HG02870 (cell line): Measurements from ENCODE around the gene GPR162.

Source experiments
- ATAC-seq: cut with Tn5 transposase; IDR thresholded peaks from one replicate; pipeline ENCODE4 v1.9.1; 2021; ENCODE audit warnings: mild to moderate bottlenecking, moderate library complexity; ENCODE audit not compliant: unreplicated experiment

The GPR162 gene

DNA sequence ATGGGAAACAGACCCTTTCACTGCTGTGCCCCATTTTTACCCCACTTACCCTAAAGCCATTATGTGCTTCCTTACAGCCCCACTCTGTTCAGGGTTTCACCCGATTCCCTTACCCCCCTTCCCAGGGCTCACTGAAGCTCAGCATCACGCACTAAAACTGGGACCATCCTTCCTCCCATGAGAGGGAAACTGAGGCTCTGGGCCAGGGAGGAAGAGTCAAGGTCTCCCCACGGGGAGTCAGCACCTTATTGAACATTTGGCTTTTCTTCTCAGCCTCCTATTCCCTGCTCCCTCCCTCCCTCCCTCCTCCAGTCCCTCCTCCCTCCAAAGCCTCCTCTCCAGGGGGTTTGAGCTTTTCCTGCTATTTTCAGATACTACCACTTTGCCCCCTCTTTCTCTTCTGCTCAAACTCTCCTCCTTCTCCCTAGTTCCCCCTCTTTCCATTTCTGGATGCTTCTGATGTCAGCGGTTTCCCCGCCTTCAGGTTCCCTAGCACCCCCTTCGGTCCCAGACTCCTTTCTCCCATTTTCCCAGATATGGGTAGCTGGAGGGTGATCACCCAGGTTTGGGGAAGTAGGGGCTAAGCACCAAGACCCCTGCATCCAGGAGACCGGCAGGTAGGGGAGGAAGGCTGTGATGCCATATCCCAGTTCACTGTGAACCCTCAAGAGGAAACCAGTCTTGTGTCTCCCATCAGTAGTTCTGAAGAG lies 960 bp downstream of the GPR162 start:
- ATAC-seq = no peak

DNA sequence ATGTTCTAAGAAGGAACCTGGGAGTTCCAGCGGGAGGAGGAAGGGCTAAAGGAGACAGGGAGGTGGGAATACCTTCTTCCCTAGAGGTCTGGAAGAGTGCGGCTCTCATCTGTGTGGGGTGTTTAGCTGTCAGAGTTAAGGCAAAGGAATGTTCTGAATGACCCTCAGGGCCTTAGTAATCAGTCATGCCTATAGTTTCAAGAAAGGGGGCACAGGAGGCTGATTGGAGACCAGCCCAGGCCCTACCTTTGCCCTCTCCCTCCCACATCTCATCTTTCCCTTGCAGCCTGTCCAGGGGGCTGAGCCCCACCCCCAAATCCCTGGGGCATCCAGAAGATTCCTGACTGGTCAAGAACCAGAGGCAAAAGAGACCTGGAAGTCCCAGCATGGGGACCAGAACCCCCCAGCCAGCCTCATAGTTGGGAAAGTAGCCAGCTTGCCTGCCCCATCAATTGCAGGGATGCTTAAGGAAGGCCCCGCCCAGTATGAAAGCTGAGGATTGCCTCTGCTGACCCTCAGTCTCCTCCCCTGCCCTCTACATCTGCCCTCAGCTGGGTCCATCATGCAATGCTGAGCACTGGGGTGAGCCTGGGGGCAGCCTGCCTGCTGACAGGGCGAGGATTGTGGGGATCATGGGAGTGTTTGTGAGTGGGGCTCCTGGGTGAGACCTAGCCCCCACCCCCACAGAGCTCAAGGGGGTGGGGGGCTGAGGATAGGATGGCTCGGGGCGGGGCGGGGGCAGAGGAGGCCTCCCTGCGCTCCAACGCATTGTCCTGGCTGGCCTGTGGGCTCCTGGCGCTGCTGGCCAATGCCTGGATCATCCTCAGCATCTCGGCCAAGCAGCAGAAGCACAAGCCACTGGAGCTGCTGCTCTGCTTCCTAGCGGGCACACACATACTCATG lies 1.8 kb downstream of the GPR162 start:
- no peak for ATAC-seq

DNA sequence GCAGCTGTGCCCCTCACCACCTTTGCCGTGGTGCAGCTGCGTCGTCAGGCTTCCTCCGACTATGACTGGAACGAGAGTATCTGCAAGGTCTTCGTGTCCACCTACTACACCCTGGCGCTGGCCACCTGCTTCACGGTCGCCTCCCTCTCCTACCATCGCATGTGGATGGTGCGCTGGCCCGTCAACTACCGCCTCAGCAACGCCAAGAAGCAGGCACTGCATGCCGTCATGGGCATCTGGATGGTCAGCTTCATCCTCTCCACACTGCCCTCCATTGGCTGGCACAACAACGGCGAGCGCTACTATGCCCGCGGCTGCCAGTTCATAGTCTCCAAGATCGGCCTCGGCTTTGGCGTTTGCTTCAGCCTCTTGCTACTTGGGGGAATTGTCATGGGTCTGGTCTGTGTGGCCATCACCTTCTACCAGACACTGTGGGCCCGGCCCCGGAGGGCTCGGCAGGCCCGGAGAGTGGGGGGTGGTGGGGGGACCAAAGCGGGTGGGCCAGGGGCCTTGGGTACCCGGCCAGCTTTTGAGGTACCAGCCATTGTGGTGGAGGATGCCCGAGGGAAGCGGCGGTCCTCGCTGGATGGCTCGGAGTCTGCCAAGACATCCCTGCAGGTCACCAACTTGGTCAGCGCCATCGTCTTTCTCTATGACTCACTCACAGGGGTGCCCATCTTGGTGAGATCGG lies 2.6 kb downstream of the GPR162 start:
- no peak for ATAC-seq

DNA sequence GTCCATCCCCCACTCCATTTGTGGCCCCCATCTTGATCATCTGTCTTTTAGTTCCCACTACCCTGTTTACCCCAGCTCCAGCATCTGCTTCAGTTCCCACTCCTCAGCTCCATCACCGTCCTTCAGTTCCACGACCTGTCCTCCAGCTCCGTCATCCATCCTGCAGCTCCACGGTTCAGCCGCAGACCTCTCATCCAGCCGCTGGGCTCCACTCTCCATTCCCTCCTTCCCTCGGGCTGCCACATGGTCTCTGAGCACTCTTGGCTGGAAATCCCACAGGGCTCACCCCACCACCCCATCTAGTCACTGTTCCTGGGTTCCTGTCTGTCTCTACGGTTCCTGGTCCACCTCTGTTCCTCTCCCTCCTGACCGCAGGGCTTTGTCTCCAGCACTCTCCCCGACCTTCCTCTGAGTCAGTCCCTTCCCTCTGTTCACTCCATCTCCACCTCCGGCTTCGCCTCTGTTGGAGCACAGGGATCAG lies 3.3 kb downstream of the GPR162 start:
- no peak for ATAC-seq

DNA sequence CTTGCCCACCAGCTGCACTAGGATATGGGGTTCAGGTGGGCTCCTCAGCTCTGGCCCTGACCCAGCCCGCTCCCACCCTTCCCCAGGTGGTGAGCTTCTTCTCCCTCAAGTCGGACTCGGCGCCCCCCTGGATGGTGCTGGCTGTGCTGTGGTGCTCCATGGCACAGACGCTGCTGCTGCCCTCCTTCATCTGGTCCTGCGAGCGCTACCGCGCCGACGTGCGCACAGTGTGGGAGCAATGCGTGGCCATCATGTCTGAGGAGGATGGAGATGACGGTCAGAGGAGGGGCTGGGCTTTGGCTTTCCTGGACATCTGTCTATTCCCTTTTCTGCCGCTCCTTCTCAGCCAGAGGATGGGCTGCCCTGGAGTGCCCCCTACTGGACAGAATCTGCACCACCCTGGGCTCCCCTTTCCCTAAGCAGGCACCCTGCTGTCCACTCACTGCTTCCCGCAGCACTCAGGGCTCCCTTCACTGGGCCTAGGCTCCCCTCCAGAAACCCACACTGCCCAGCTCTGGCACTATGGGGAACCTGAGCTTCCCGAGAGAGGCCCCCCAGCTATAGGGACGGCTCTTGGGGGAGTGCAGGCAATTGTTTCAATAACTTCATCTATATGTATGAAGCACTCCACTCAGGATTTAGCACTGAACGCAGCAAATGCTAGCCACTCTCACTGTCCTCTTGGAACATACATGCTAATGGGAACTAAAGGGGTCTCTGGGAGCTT lies 3.9 kb downstream of the GPR162 start:
- ATAC-seq = no peak

DNA sequence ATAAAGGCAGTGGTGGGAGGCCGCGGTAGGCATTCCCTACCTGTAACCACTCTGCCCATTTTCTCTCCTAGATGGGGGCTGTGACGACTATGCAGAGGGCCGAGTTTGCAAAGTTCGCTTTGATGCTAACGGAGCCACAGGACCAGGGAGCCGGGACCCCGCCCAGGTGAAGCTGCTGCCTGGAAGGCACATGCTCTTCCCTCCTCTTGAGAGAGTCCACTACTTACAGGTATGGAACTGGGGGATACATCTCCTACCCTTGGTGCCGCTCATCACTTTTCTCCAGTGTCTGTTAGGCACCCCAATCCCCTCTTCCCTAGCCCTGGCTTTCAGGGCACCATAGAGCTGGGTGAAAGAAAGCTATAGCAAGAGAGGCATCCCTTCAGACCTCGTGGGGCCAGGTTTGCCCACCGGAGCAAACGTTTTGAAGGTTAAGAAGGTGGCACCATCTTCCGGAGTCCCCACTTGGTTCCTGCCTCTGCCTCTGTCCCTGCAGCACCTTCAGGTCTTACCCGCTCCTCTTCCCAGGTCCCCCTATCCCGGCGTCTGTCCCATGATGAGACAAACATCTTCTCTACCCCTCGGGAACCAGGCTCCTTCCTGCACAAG lies 4.6 kb downstream of the GPR162 start:
- ATAC-seq = no peak

DNA sequence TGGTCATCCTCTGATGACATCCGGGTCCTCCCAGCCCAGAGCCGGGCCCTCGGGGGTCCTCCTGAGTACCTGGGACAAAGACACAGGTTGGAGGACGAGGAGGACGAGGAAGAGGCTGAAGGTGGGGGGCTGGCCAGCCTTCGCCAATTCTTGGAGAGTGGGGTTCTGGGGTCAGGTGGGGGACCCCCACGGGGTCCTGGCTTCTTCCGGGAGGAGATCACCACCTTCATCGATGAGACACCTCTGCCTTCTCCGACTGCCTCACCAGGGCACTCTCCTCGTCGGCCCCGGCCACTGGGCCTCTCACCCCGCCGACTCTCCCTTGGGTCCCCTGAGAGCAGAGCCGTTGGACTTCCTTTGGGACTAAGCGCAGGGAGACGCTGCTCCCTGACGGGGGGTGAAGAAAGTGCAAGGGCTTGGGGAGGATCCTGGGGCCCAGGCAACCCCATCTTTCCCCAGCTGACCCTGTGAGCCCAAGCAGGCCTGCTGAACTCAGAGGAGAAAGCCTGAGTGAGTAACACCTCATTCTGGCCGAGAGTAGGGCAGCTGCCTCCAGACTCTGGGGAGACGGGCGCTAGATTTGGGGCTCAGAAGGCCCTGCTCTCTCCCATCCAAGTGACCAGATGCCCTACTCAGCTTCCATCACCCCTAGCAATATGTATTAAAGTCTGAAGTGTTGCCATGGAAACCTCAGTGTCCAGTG lies 5.3 kb downstream of the GPR162 start:
- ATAC-seq = no peak

DNA sequence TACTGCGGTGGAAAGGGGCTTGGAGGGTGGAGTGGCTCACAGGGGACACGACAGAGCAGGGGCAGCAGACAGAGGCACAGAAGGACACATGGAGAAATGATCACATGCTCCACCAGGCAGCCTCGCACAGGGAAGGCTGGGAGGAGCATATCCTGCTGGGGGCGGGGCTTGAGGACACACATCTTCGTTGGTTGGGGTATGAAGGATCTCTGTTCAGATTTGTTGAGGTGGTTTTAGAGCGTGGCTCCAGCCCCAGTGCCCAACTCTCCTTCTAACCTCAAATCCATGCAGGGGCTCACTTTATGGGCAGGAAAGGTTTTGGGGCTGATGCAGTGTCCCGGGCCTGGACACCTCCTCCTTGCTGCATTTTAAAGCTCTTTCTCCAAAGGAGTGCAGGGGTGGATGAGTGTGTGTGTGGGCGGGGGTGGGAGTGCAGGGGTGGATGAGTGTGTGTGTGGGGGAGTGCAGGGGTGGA lies 5.9 kb downstream of the GPR162 start:
- no peak for ATAC-seq

DNA sequence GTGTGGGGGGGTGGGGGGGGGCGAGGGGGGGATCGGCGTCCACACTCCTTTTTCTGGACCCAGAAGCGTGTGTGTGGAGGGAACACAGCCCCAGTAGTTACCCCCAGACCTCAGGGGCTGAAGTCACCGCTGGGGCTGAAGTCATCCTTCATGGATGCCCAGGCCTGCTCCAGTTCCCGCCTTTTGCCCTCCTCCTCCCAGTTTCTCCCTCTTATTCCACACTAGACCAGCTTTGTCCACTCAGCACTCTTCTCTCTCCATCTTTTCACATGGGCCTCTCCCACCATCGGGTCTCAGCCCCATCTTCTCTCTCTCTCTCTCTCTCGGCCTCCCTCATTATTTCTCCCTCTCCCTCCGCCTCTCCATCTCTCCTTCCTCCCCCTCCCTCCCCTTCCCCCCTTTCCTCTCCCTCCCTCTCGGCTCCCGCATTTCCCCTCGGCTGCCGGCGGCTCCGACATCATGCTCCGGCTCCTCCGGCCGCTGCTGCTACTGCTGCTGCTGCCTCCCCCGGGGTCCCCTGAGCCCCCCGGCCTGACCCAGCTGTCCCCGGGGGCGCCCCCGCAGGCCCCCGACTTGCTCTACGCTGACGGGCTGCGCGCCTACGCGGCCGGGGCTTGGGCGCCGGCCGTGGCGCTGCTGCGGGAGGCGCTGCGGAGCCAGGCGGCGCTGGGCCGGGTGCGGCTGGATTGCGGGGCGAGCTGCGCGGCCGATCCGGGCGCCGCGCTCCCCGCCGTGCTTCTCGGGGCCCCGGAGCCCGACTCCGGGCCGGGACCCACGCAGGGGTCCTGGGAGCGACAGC lies 6.6 kb downstream of the GPR162 start, which contains the start of gene P3H3:
P3H3 (plus strand) TSS at position 426 of the 799 bp plus-strand sequence; CDS start at position 460, 34 bp downstream.
- ATAC-seq = no peak

DNA sequence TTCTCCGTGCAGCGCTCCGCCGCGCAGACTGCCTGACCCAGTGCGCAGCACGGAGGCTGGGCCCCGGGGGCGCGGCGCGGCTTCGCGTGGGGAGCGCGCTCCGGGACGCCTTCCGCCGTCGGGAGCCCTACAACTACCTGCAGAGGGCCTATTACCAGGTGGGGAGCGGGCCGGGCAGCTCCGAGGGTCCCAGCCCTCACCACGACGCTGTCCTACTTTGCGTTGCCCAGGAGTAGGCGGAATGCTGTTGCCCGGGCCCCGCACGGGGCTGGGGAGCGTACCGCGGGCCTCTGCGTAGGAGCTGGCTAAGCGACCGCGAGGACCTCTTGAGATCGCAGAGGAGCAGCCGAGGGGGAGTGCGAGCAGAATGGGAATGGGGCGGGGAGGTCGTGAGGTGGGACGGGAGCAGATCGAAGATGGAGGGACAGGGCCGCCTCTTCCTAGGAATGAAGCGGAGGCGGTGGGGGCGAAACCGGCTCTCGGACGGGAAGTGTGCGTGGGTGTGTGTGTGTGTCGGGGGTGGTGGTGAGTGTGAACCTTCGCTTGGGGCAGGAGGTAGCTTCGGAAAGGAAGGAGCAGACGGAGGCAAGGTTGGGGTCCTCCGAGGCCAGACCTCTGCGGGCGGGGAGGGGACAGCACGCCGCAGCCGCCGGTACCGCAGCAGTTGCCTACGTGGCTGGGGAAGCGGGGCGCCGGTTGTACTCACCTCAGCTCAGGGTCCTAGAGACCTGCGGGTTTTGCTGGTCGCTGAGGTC lies 7.3 kb downstream of the GPR162 start:
- ATAC-seq = no peak

DNA sequence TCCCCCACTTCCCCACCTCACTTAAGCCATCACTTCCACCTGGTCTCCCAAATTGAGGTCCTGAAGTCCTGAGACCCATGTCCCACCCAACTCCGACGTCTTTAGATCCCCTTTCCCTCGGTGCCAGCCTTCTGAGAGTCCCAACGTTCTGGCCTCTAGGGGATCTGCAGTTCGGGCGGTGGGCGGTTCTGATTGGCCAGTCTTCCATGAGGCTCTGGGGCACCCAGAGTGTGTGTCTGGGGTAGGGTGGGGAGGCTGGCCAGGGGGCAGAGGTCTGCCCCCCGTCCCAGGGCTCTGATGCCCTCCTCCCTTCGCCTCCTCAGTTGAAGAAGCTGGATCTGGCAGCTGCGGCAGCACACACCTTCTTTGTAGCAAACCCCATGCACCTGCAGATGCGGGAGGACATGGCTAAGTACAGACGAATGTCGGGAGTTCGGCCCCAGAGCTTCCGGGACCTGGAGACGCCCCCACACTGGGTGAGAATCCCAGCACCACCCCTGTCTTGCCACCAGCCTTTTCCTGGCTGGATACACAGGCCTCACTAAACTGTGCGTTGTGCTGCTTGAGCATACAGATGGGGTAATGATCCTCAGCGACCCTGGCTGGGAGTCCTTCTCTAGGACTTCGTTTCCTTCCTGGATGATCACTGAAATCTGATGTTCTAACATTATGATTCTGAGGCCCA lies 8.1 kb downstream of the GPR162 start:
- ATAC-seq = no peak

DNA sequence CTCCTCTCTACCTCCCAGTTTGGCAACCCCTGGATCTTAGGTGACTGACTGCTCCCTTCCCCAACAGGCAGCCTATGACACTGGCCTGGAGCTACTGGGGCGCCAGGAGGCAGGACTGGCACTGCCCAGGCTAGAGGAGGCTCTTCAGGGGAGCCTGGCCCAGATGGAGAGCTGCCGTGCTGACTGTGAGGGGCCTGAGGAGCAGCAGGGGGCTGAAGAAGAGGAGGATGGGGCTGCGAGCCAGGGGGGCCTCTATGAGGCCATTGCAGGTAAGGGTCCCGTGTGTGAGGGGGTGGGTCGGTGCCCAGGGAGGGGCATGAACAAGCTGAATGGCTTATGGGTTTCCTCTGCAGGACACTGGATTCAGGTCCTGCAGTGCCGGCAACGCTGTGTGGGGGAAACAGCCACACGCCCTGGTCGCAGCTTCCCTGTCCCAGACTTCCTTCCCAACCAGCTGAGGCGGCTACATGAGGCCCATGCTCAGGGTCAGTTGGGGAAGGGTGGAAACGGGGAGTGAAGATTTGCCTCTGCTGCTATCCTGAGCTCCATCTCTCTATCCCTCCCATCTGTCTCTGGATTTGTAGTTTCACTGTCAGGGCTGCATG lies 8.8 kb downstream of the GPR162 start:
- ATAC-seq = no peak

DNA sequence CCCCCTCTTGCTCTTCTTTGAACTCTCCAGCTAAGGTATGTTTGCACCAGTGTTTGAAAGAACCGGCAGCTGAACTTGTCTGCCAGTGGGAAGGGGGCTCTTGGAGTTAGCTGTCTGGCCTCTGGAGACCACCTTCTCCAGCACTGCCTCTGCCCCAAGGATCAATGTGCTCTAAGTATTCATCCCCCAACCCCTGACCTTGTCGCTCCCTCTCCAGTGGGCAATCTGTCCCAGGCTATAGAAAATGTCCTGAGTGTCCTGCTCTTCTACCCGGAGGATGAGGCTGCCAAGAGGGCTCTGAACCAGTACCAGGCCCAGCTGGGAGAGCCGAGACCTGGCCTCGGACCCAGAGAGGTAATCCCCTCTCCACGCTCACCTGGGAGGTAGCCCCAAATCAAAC lies 9.4 kb downstream of the GPR162 start:
- ATAC-seq = no peak

DNA sequence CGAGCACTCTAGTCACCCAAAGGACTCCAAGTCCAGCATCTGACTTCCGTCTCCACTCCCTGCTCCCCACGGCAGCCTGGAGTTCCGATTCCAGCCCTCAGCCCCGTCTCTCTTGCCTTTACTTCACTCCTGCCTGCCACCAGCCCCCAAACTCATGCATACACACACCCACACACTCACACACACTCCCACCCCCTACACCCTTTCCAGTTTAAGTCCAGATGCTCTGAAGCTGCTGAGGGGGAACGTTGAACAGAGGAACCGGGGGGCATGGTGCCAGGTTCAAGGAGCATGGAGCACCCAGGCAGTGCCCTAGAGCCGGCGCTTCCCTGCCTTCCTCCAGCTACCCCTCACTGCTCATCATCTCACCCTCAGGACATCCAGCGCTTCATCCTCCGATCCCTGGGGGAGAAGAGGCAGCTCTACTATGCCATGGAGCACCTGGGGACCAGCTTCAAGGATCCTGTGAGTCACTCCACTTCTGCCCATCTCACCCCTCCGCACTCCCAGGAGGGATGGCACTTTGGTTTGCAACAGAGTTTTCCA lies 9.9 kb downstream of the GPR162 start:
- no peak for ATAC-seq

DNA sequence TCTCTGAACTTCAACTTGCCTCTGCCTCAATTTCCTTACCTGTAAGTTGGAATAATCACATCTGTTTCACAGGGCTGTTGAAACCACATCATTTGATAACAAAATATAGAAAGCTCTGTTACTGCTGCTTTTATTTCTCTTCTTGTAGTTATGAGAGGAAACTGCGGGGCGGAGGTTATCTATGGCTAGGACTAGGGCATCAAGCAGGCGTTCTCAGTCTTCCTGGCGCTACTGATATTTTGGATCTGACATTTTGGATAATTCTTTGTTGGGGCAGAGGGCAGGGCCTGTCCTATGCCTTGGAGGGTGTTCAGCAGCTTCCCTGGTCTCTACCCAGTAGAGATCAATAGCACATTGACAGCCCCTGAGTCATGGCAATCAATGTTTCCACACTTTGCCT lies 10.5 kb downstream of the GPR162 start:
- ATAC-seq = no peak

DNA sequence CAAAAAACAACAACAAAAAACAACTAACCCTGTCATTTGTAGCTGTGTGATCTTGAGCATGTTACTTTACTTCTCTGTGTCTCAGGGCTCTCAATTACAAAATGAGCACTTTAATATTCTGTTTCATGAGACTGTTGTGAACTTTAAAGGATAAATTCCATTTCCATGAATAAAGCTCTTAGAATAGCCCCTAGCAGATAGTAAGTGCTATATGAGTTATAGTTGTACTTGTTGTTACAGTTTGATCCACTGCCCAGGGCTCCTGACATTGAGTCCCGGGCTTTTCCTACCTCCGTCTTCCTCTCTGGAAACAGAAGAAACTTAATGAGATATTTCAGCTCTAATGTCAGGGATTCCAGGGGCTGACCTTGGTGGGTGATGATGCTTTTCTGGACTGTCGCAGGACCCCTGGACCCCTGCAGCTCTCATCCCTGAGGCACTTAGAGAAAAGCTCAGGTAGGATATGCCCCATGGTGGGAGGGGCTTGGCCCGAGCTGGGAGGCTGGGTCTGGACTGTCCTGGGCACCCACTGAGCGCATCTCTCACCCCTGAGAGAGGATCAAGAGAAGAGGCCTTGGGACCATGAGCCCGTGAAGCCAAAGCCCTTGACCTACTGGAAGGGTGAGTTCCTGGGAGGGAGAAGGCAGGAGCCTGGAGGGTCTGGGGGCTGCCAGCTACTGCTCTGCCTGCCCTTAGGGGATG lies 11.7 kb downstream of the GPR162 start:
- no peak for ATAC-seq
